ENCODE data around the gene FUT8. TPM values are rescaled to one million over a fixed set of nuclear protein-coding genes. Genes with fewer than 3 reads are reported as not detected.

Gene FUT8
- total RNA-seq, 1 donor from 2014 or later: 26.1 TPM

- Histone ChIP-seq H3K27ac (ENCODE audit: low read depth, low read length) (no peak overlapping the region), H3K27me3 (ENCODE audit: control insufficient read depth in 3 of 3, insufficient read depth in 3 of 3, low read length in 3 of 3) (no peaks in the 10 kb centered on the region), H3K4me1 (ENCODE audit: control insufficient read depth in 3 of 3, insufficient read depth in 3 of 3, low read length in 3 of 3) (no peaks in the 10 kb centered on the region), H3K4me3 (ENCODE audit: low read length in 3 of 3) (no peak overlapping the region), H3K36me3 (ENCODE audit: control insufficient read depth in 3 of 3, insufficient read depth in 3 of 3, low read length in 3 of 3) (no peaks in the 10 kb centered on the region), H3K9me3 (ENCODE audit: control insufficient read depth in 3 of 3, low read length in 3 of 3) (no peaks in the 10 kb centered on the region), H3K9ac (ENCODE audit: low read depth in 1 of 3, low read length in 3 of 3) (no peak overlapping the region)
These were observed 57.4 kb downstream of the FUT8 start for GRCh38 chr14:65469903-65470302.

- Histone ChIP-seq H3K9ac (ENCODE audit: low read depth in 1 of 3, low read length in 3 of 3) (no peak overlapping the region), H3K4me1 (ENCODE audit: control insufficient read depth in 3 of 3, insufficient read depth in 3 of 3, low read length in 3 of 3) (no peaks in the 10 kb centered on the region), H3K36me3 (ENCODE audit: control insufficient read depth in 3 of 3, insufficient read depth in 3 of 3, low read length in 3 of 3) (no peaks in the 10 kb centered on the region), H3K4me3 (ENCODE audit: low read length in 3 of 3) (no peak overlapping the region), H3K27me3 (ENCODE audit: control insufficient read depth in 3 of 3, insufficient read depth in 3 of 3, low read length in 3 of 3) (no peaks in the 10 kb centered on the region), H3K9me3 (ENCODE audit: control insufficient read depth in 3 of 3, low read length in 3 of 3) (no peaks in the 10 kb centered on the region), H3K27ac (ENCODE audit: low read depth, low read length) (no peak overlapping the region)
These were observed 57.9 kb downstream of the FUT8 start for GRCh38 chr14:65470404-65470880.

- Histone ChIP-seq H3K4me1 (ENCODE audit: control insufficient read depth in 3 of 3, insufficient read depth in 3 of 3, low read length in 3 of 3) (no peaks in the 10 kb centered on the region), H3K36me3 (ENCODE audit: control insufficient read depth in 3 of 3, insufficient read depth in 3 of 3, low read length in 3 of 3) (no peaks in the 10 kb centered on the region), H3K27me3 (ENCODE audit: control insufficient read depth in 3 of 3, insufficient read depth in 3 of 3, low read length in 3 of 3) (no peaks in the 10 kb centered on the region), H3K9me3 (ENCODE audit: control insufficient read depth in 3 of 3, low read length in 3 of 3) (no peaks in the 10 kb centered on the region), H3K27ac (ENCODE audit: low read depth, low read length) (no peak overlapping the region), H3K4me3 (ENCODE audit: low read length in 3 of 3) (no peak overlapping the region), H3K9ac (ENCODE audit: low read depth in 1 of 3, low read length in 3 of 3) (no peak overlapping the region)
These were observed 58.7 kb downstream of the FUT8 start for GRCh38 chr14:65471038-65471878.

GRCh38 chr14:65472189-65472588, 59.7 kb downstream of the FUT8 start:
- no peaks in the 10 kb centered on the region for H3K36me3 ChIP-seq (ENCODE audit: control insufficient read depth in 3 of 3, insufficient read depth in 3 of 3, low read length in 3 of 3)
- H3K27me3 ChIP-seq (ENCODE audit: control insufficient read depth in 3 of 3, insufficient read depth in 3 of 3, low read length in 3 of 3): no peaks in the 10 kb centered on the region
- no peak overlapping the region for H3K27ac ChIP-seq (ENCODE audit: low read depth, low read length)
- no peaks in the 10 kb centered on the region for H3K9me3 ChIP-seq (ENCODE audit: control insufficient read depth in 3 of 3, low read length in 3 of 3)
- H3K4me3 ChIP-seq (ENCODE audit: low read length in 3 of 3): no peak overlapping the region
- no peak overlapping the region for H3K9ac ChIP-seq (ENCODE audit: low read depth in 1 of 3, low read length in 3 of 3)
- H3K4me1 ChIP-seq (ENCODE audit: control insufficient read depth in 3 of 3, insufficient read depth in 3 of 3, low read length in 3 of 3): no peaks in the 10 kb centered on the region

- no peaks in the 10 kb centered on the region for H3K4me1 ChIP-seq (ENCODE audit: control insufficient read depth in 3 of 3, insufficient read depth in 3 of 3, low read length in 3 of 3)
- no peak overlapping the region for H3K27ac ChIP-seq (ENCODE audit: low read depth, low read length)
- H3K4me3 ChIP-seq (ENCODE audit: low read length in 3 of 3): no peak overlapping the region
- no peak overlapping the region for H3K9ac ChIP-seq (ENCODE audit: low read depth in 1 of 3, low read length in 3 of 3)
- H3K36me3 ChIP-seq (ENCODE audit: control insufficient read depth in 3 of 3, insufficient read depth in 3 of 3, low read length in 3 of 3): no peaks in the 10 kb centered on the region
- H3K9me3 ChIP-seq (ENCODE audit: control insufficient read depth in 3 of 3, low read length in 3 of 3): no peaks in the 10 kb centered on the region
- H3K27me3 ChIP-seq (ENCODE audit: control insufficient read depth in 3 of 3, insufficient read depth in 3 of 3, low read length in 3 of 3): no peaks in the 10 kb centered on the region
These were observed 63.9 kb downstream of the FUT8 start for GRCh38 chr14:65476273-65476941.

GRCh38 chr14:65476942-65477318, 64.4 kb downstream of the FUT8 start:
- H3K4me3 ChIP-seq (ENCODE audit: low read length in 3 of 3): no peak overlapping the region
- H3K27me3 ChIP-seq (ENCODE audit: control insufficient read depth in 3 of 3, insufficient read depth in 3 of 3, low read length in 3 of 3): no peaks in the 10 kb centered on the region
- no peaks in the 10 kb centered on the region for H3K9me3 ChIP-seq (ENCODE audit: control insufficient read depth in 3 of 3, low read length in 3 of 3)
- no peak overlapping the region for H3K27ac ChIP-seq (ENCODE audit: low read depth, low read length)
- no peaks in the 10 kb centered on the region for H3K4me1 ChIP-seq (ENCODE audit: control insufficient read depth in 3 of 3, insufficient read depth in 3 of 3, low read length in 3 of 3)
- no peaks in the 10 kb centered on the region for H3K36me3 ChIP-seq (ENCODE audit: control insufficient read depth in 3 of 3, insufficient read depth in 3 of 3, low read length in 3 of 3)
- no peak overlapping the region for H3K9ac ChIP-seq (ENCODE audit: low read depth in 1 of 3, low read length in 3 of 3)

GRCh38 chr14:65478017-65478416, 65.5 kb downstream of the FUT8 start:
- Histone ChIP-seq H3K4me3 (ENCODE audit: low read length in 3 of 3) (no peak overlapping the region), H3K27me3 (ENCODE audit: control insufficient read depth in 3 of 3, insufficient read depth in 3 of 3, low read length in 3 of 3) (no peaks in the 10 kb centered on the region), H3K36me3 (ENCODE audit: control insufficient read depth in 3 of 3, insufficient read depth in 3 of 3, low read length in 3 of 3) (no peaks in the 10 kb centered on the region), H3K9ac (ENCODE audit: low read depth in 1 of 3, low read length in 3 of 3) (no peak overlapping the region), H3K9me3 (ENCODE audit: control insufficient read depth in 3 of 3, low read length in 3 of 3) (no peaks in the 10 kb centered on the region), H3K4me1 (ENCODE audit: control insufficient read depth in 3 of 3, insufficient read depth in 3 of 3, low read length in 3 of 3) (peaks cover 1 to 5% (median 4%) of the 10 kb centered on the region in 3 donors), H3K27ac (ENCODE audit: low read depth, low read length) (no peak overlapping the region)

GRCh38 chr14:65478596-65478995, 66.1 kb downstream of the FUT8 start:
- no peaks in the 10 kb centered on the region for H3K36me3 ChIP-seq (ENCODE audit: control insufficient read depth in 3 of 3, insufficient read depth in 3 of 3, low read length in 3 of 3)
- peaks cover 4 to 6% (median 4%) of the 10 kb centered on the region in 3 donors for H3K4me1 ChIP-seq (ENCODE audit: control insufficient read depth in 3 of 3, insufficient read depth in 3 of 3, low read length in 3 of 3)
- no peak overlapping the region for H3K4me3 ChIP-seq (ENCODE audit: low read length in 3 of 3)
- no peaks in the 10 kb centered on the region for H3K9me3 ChIP-seq (ENCODE audit: control insufficient read depth in 3 of 3, low read length in 3 of 3)
- no peak overlapping the region for H3K9ac ChIP-seq (ENCODE audit: low read depth in 1 of 3, low read length in 3 of 3)
- no peak overlapping the region for H3K27ac ChIP-seq (ENCODE audit: low read depth, low read length)
- no peaks in the 10 kb centered on the region for H3K27me3 ChIP-seq (ENCODE audit: control insufficient read depth in 3 of 3, insufficient read depth in 3 of 3, low read length in 3 of 3)

- peaks cover 4 to 6% (median 4%) of the 10 kb centered on the region in 3 donors for H3K4me1 ChIP-seq (ENCODE audit: control insufficient read depth in 3 of 3, insufficient read depth in 3 of 3, low read length in 3 of 3)
- H3K27me3 ChIP-seq (ENCODE audit: control insufficient read depth in 3 of 3, insufficient read depth in 3 of 3, low read length in 3 of 3): no peaks in the 10 kb centered on the region
- no peaks in the 10 kb centered on the region for H3K36me3 ChIP-seq (ENCODE audit: control insufficient read depth in 3 of 3, insufficient read depth in 3 of 3, low read length in 3 of 3)
- H3K4me3 ChIP-seq (ENCODE audit: low read length in 3 of 3): no peak overlapping the region
- no peak overlapping the region for H3K9ac ChIP-seq (ENCODE audit: low read depth in 1 of 3, low read length in 3 of 3)
- no peak overlapping the region for H3K27ac ChIP-seq (ENCODE audit: low read depth, low read length)
- no peaks in the 10 kb centered on the region for H3K9me3 ChIP-seq (ENCODE audit: control insufficient read depth in 3 of 3, low read length in 3 of 3)
These were observed 66.9 kb downstream of the FUT8 start for GRCh38 chr14:65479386-65479785.

- H3K4me3 ChIP-seq (ENCODE audit: low read length in 3 of 3): no peak overlapping the region
- H3K27me3 ChIP-seq (ENCODE audit: control insufficient read depth in 3 of 3, insufficient read depth in 3 of 3, low read length in 3 of 3): no peaks in the 10 kb centered on the region
- H3K9ac ChIP-seq (ENCODE audit: low read depth in 1 of 3, low read length in 3 of 3): no peak overlapping the region
- H3K4me1 ChIP-seq (ENCODE audit: control insufficient read depth in 3 of 3, insufficient read depth in 3 of 3, low read length in 3 of 3): peaks cover 4 to 6% (median 4%) of the 10 kb centered on the region in 3 donors
- no peaks in the 10 kb centered on the region for H3K9me3 ChIP-seq (ENCODE audit: control insufficient read depth in 3 of 3, low read length in 3 of 3)
- no peak overlapping the region for H3K27ac ChIP-seq (ENCODE audit: low read depth, low read length)
- no peaks in the 10 kb centered on the region for H3K36me3 ChIP-seq (ENCODE audit: control insufficient read depth in 3 of 3, insufficient read depth in 3 of 3, low read length in 3 of 3)
These were observed 70.4 kb downstream of the FUT8 start for GRCh38 chr14:65482757-65483438.
